Esophagus muscularis mucosa (tissue), 3 donors: ENCODE results near the gene WTIP.

Experiments used
- POLR2A ChIP-seq: fragments of 450-650 bp; IDR thresholded peaks from one replicate; pipeline ENCODE4 v1.6.1; 2017; ENCODE audit warnings: antibody characterized with exemption, moderate library complexity, mild to moderate bottlenecking, low read depth
- TF ChIP-seq, protein P1 (sequence below), 3 experiments: fragments of 200-600 bp in 2 of 3; fragments of 450-650 bp in 1 of 3; sonication (generic) in 2 of 3; IDR thresholded peaks; one replicate each; pipeline ENCODE4 v1.5.1; 2017 to 2019; ENCODE audit warnings: antibody characterized with exemption in 3 of 3, mild to moderate bottlenecking in 2 of 3, moderate library complexity in 1 of 3

GRCh38 chr19:34454685-34455084 is 26.9 kb upstream of the WTIP start:
- no peak for TF ChIP-seq POLR2A
- TF ChIP-seq, protein P1, sequence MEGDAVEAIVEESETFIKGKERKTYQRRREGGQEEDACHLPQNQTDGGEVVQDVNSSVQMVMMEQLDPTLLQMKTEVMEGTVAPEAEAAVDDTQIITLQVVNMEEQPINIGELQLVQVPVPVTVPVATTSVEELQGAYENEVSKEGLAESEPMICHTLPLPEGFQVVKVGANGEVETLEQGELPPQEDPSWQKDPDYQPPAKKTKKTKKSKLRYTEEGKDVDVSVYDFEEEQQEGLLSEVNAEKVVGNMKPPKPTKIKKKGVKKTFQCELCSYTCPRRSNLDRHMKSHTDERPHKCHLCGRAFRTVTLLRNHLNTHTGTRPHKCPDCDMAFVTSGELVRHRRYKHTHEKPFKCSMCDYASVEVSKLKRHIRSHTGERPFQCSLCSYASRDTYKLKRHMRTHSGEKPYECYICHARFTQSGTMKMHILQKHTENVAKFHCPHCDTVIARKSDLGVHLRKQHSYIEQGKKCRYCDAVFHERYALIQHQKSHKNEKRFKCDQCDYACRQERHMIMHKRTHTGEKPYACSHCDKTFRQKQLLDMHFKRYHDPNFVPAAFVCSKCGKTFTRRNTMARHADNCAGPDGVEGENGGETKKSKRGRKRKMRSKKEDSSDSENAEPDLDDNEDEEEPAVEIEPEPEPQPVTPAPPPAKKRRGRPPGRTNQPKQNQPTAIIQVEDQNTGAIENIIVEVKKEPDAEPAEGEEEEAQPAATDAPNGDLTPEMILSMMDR (IDR thresholded peaks at IDR 0.05) = no peak
